Neuronal stem cell (in vitro differentiated cells): ENCODE results near the gene CDKN2A.

ENCODE experiments used
- DNase-seq: peaks from one replicate; pipeline ENCODE4 v3.0.0-alpha.2; 2013; ENCODE audit warnings: low spot score
- H2AFZ ChIP-seq: one replicate; pipeline ENCODE4 v1.6.1; 2013; ENCODE audit warnings: mild to moderate bottlenecking, low read length, inconsistent platforms
- H2AK5ac ChIP-seq: 2 replicates; pipeline ENCODE4 v1.6.1; 2013; ENCODE audit warnings: low read depth, mild to moderate bottlenecking, inconsistent platforms, low read length, moderate library complexity, mixed read lengths
- H2BK120ac ChIP-seq: 2 replicates; pipeline ENCODE4 v1.6.1; 2013; ENCODE audit warnings: low read depth, mild to moderate bottlenecking, inconsistent platforms, low read length, moderate library complexity, mixed read lengths
- H2BK12ac ChIP-seq: one replicate; pipeline ENCODE4 v1.6.1; 2013; ENCODE audit warnings: low read length, inconsistent platforms
- H2BK15ac ChIP-seq: 2 replicates; pipeline ENCODE4 v1.6.1; 2013; ENCODE audit warnings: mild to moderate bottlenecking, low read length, inconsistent platforms, mixed read lengths
- H2BK5ac ChIP-seq: one replicate; pipeline ENCODE4 v1.6.1; 2013; ENCODE audit warnings: inconsistent platforms, mild to moderate bottlenecking, low read length, moderate library complexity
- H3K14ac ChIP-seq: one replicate; pipeline ENCODE4 v1.6.1; 2013; ENCODE audit warnings: low read length, inconsistent platforms
- H3K18ac ChIP-seq: 2 replicates; pipeline ENCODE4 v1.6.1; 2013; ENCODE audit warnings: low read length, inconsistent platforms
- H3K23ac ChIP-seq: 2 replicates; pipeline ENCODE4 v1.6.1; 2013; ENCODE audit warnings: low read depth, mild to moderate bottlenecking, mixed read lengths, low read length, inconsistent platforms; ENCODE audit not compliant: poor library complexity
- H3K27ac ChIP-seq: replicated peaks from 3 replicates; pipeline ENCODE4 v1.5.1; 2013; ENCODE audit warnings: low read length, inconsistent platforms
- H3K27me3 ChIP-seq, 3 experiments: 2 replicates each; pipeline ENCODE4 v1.6.1; 2013; ENCODE audit warnings: low read length in 3 of 3, mild to moderate bottlenecking in 2 of 3, inconsistent platforms in 1 of 3, low read depth in 1 of 3, mixed read lengths in 1 of 3, moderate library complexity in 1 of 3; ENCODE audit not compliant: control insufficient read depth in 3 of 3, insufficient read depth in 3 of 3
- H3K36me3 ChIP-seq, 2 donors: replicated peaks in 1 of 2; 2 replicates each; pipeline ENCODE4 v1.6.1; 2013; ENCODE audit warnings: low read length in 2 of 2; ENCODE audit not compliant: control insufficient read depth in 2 of 2, insufficient read depth in 2 of 2
- H3K4ac ChIP-seq: 2 replicates; pipeline ENCODE4 v1.6.1; 2013; ENCODE audit warnings: inconsistent platforms, mild to moderate bottlenecking, low read length, moderate library complexity
- H3K4me1 ChIP-seq, 2 donors: 1 replicate in 1 of 2; 2 replicates in 1 of 2; pipeline ENCODE4 v1.6.1; 2013; ENCODE audit warnings: low read length in 2 of 2, low read depth in 1 of 2; ENCODE audit not compliant: control insufficient read depth in 2 of 2, insufficient read depth in 1 of 2
- H3K4me2 ChIP-seq: one replicate; pipeline ENCODE4 v1.6.1; 2013; ENCODE audit warnings: mild to moderate bottlenecking, low read length, inconsistent platforms; ENCODE audit not compliant: insufficient read depth, poor library complexity, severe bottlenecking
- H3K4me3 ChIP-seq, 2 donors: 2 replicates each; pipeline ENCODE4 v1.5.1; 2013; ENCODE audit warnings: low read length in 2 of 2, mild to moderate bottlenecking in 2 of 2, inconsistent platforms in 1 of 2, moderate library complexity in 1 of 2
- H3K79me1 ChIP-seq: one replicate; pipeline ENCODE4 v1.6.1; 2013; ENCODE audit warnings: low read depth, mild to moderate bottlenecking, inconsistent platforms, low read length, moderate library complexity
- H3K9ac ChIP-seq: one replicate; pipeline ENCODE4 v1.6.1; 2013; ENCODE audit warnings: mild to moderate bottlenecking, low read depth, low read length, inconsistent platforms; ENCODE audit not compliant: poor library complexity
- H3K9me3 ChIP-seq, 2 donors: replicated peaks in 1 of 2; 2 replicates each; pipeline versions ENCODE3 to v1.6.1; 2013; ENCODE audit warnings: low read length in 2 of 2, mild to moderate bottlenecking in 2 of 2, inconsistent platforms in 1 of 2, low read depth in 1 of 2, mixed read lengths in 1 of 2, moderate library complexity in 1 of 2; ENCODE audit not compliant: control insufficient read depth in 2 of 2, insufficient read depth in 1 of 2
- H4K8ac ChIP-seq: one replicate; pipeline ENCODE4 v1.6.1; 2013; ENCODE audit warnings: low read depth, mild to moderate bottlenecking, inconsistent platforms, low read length, moderate library complexity
- H4K91ac ChIP-seq: one replicate; pipeline ENCODE4 v1.6.1; 2013; ENCODE audit warnings: low read length, low read depth, mild to moderate bottlenecking, inconsistent platforms; ENCODE audit not compliant: poor library complexity
- WGBS, 2 donors: extraction: QIAGEN DNeasy Blood & Tissue Kit; methylation state at CpG; one replicate each; pipeline ENCODE4 v1.1.7; 2013; ENCODE audit warnings: missing lambda C conversion rate in 2 of 2, mixed read lengths in 1 of 2; ENCODE audit not compliant: insufficient read length in 2 of 2, insufficient replicate concordance in 1 of 2; ENCODE audit errors: extremely low coverage in 2 of 2; 5-methylcytosine and 5-hydroxymethylcytosine counted together

CDKN2A gene

DNA sequence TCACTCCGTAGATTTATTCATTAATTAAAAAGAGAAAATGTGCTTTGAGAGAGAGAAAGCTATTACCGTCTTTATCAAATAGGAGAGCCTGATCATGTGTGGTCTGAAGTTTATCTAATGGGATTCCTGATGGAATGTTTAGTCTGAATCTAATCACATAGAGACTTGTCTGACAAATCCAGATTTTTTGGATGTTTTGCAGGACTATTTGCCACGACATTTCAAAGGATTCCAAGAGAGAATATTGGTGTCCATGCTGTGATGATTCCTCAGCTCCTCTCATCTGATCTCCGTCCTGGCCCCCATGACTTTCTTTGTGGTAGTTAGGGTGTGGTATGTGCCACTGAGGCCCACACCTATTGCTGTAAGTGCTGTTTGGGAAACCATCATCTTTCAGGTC lies 35.0 kb upstream of the CDKN2A start:
- Histone ChIP-seq H2BK5ac (no peak overlapping the region), H3K23ac (no peak overlapping the region), H3K27ac (no peak overlapping the region), H3K9me3 (peaks cover 0 to 3% of the 10 kb centered on the region in 2 donors), H4K91ac (no peak overlapping the region), H2AFZ (no peak overlapping the region), H3K9ac (no peak overlapping the region), H3K79me1 (no peaks in the 10 kb centered on the region), H2AK5ac (no peak overlapping the region), H2BK120ac (no peak overlapping the region), H4K8ac (no peak overlapping the region), H3K36me3 (no peaks in the 10 kb centered on the region), H3K4me1 (no peaks in the 10 kb centered on the region), H3K14ac (no peak overlapping the region), H3K4me2 (no peak overlapping the region), H2BK12ac (no peak overlapping the region), H2BK15ac (no peak overlapping the region), H3K4me3 (no peak overlapping the region), H3K18ac (no peak overlapping the region), H3K4ac (no peak overlapping the region), H3K27me3 (no peaks in the 10 kb centered on the region)
- no peak for DNase-seq
- no CpG with 5 or more reads among the region's 4 CpGs for WGBS, 2 donors

DNA sequence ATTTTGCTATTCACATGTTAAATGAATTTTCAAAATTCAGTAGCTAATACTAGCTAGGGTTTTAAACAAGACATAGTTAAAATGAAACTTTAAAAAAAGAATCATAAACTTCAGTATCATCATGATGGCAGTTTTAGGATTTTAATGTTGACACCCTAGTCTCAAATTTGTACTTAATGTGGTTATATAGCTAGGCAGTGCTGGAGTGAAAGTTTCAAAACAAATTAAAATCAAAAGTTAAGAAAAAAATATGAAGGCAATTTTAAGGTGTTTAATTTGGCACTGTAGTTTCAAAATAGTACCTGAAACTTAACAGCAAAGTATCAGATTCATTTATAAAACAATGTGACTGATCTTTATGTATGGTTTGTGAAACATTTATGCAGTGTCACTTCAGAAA lies 34.2 kb upstream of the CDKN2A start:
- Histone ChIP-seq H2BK120ac (no peak overlapping the region), H2BK12ac (no peak overlapping the region), H3K18ac (no peak overlapping the region), H4K91ac (no peak overlapping the region), H3K27ac (no peak overlapping the region), H2AFZ (no peak overlapping the region), H3K23ac (no peak overlapping the region), H3K4me3 (no peak overlapping the region), H4K8ac (no peak overlapping the region), H2BK5ac (no peak overlapping the region), H3K14ac (no peak overlapping the region), H3K79me1 (no peaks in the 10 kb centered on the region), H3K4me2 (no peak overlapping the region), H3K36me3 (no peaks in the 10 kb centered on the region), H2AK5ac (no peak overlapping the region), H3K4ac (no peak overlapping the region), H3K9me3 (peaks cover 0 to 3% of the 10 kb centered on the region in 2 donors), H3K9ac (no peak overlapping the region), H3K4me1 (no peaks in the 10 kb centered on the region), H3K27me3 (no peaks in the 10 kb centered on the region), H2BK15ac (no peak overlapping the region)
- no peak for DNase-seq

DNA sequence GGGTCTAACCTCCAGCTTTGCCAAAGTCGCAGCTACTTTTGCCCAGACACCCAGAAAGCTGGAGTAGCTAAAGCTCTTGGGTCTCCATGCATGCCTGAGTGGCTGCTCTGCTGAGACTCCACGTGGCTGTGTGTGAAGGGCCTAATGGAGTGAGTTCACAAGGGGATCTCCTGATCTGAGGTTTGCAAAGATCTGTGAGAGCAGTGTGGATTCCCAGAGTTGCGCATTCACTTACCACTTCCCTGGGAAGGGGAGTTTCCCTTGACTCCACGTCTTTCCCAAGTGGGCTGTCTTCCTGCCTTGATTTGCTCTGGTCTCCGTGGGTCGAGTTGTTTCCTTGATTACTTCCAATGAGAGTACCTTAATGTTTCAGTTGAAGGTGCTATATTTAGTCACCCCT lies 32.5 kb upstream of the CDKN2A start:
- no peak overlapping the region for H2AFZ ChIP-seq

DNA sequence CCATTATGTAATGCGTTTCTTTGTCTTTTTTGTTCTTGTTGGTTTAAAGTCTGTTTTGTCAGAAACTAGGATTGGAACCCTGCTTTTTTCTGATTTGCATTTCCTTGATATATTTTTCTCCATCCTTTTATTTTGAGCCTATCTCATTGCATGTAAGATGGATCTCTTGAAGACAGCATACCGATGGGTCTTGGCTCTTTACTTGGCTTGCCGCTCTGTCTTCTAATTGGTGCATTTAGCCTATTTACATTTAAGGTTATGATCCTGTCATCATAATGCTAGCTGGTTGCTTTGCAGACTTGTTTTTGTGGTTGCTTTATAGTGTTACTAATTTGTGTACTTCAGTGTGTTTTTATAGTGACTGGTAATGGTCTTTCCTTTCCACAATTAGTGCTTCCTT lies 28.2 kb upstream of the CDKN2A start:
- Histone ChIP-seq H3K27ac (no peak overlapping the region), H4K8ac (no peak overlapping the region), H3K9me3 (peaks cover 0 to 3% of the 10 kb centered on the region in 2 donors), H3K18ac (no peak overlapping the region), H3K27me3 (no peaks in the 10 kb centered on the region), H2BK12ac (no peak overlapping the region), H3K14ac (no peak overlapping the region), H2AK5ac (no peak overlapping the region), H3K79me1 (no peaks in the 10 kb centered on the region), H2BK15ac (no peak overlapping the region), H2BK5ac (no peak overlapping the region), H2BK120ac (no peak overlapping the region), H3K36me3 (no peaks in the 10 kb centered on the region), H4K91ac (no peak overlapping the region), H3K4me1 (no peaks in the 10 kb centered on the region), H3K9ac (no peak overlapping the region), H3K4me3 (no peak overlapping the region), H3K4me2 (no peak overlapping the region), H2AFZ (no peak overlapping the region), H3K4ac (no peak overlapping the region), H3K23ac (no peak overlapping the region)
- no peak for DNase-seq
- WGBS, 2 donors = no CpG with 5 or more reads among the region's 3 CpGs

More for the DNA sequence above, 32.5 kb upstream of the CDKN2A start:
- no peak overlapping the region for H3K4me2 ChIP-seq
- H3K14ac ChIP-seq = no peak overlapping the region
- no peak overlapping the region for H2AK5ac ChIP-seq
- no peak overlapping the region for H2BK120ac ChIP-seq
- H3K79me1 ChIP-seq = no peaks in the 10 kb centered on the region
- H3K27ac ChIP-seq = no peak overlapping the region
- no peaks in the 10 kb centered on the region for H3K27me3 ChIP-seq
- no peak overlapping the region for H2BK12ac ChIP-seq
- no peak overlapping the region for H2BK15ac ChIP-seq
- H3K4me1 ChIP-seq = no peaks in the 10 kb centered on the region
- H4K8ac ChIP-seq = no peak overlapping the region
- no peaks in the 10 kb centered on the region for H3K36me3 ChIP-seq
- no peak overlapping the region for H3K9ac ChIP-seq
- H3K18ac ChIP-seq = no peak overlapping the region
- no peak overlapping the region for H3K23ac ChIP-seq
- H3K4ac ChIP-seq = no peak overlapping the region
- peaks cover 0 to 3% of the 10 kb centered on the region in 2 donors for H3K9me3 ChIP-seq
- H2BK5ac ChIP-seq = no peak overlapping the region
- H4K91ac ChIP-seq = no peak overlapping the region
- no CpG with 5 or more reads among the region's 6 CpGs for WGBS, 2 donors
- no peak for DNase-seq
- no peak overlapping the region for H3K4me3 ChIP-seq
